ENCODE measurements around the gene SKI. TPM values are rescaled to one million over a fixed set of nuclear protein-coding genes. Genes with fewer than 3 reads are reported as not detected.

Gene SKI
- total and polyA plus RNA-seq, 10 of the 15 experiments (the other 5 are each of a cell fraction or from before 2014, with no cell fraction given): 0.03 to 14.9 (median 0.96) TPM

DNA sequence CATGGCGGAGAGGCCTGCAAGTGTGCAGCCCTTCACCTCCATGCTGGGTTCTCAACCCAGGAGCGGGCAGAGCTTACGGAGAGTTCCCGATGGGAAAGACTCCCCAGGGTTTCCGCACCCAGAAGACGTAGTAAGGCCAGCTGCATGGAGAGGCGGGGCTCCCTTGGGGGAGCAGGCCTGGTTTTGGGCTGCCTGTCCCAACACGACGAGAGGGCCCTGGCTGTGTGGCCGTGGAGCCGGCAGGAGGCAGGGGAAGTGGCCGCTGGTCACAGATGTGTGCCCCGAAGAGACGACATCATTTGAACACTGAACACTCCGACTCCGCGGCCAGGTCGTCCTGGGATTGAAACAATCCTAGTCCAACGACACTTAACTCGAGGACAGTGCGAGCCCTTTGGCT is 106.2 kb downstream of the SKI start (continued):
- TF ChIP-seq, protein P1, sequence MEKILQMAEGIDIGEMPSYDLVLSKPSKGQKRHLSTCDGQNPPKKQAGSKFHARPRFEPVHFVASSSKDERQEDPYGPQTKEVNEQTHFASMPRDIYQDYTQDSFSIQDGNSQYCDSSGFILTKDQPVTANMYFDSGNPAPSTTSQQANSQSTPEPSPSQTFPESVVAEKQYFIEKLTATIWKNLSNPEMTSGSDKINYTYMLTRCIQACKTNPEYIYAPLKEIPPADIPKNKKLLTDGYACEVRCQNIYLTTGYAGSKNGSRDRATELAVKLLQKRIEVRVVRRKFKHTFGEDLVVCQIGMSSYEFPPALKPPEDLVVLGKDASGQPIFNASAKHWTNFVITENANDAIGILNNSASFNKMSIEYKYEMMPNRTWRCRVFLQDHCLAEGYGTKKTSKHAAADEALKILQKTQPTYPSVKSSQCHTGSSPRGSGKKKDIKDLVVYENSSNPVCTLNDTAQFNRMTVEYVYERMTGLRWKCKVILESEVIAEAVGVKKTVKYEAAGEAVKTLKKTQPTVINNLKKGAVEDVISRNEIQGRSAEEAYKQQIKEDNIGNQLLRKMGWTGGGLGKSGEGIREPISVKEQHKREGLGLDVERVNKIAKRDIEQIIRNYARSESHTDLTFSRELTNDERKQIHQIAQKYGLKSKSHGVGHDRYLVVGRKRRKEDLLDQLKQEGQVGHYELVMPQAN (conservative IDR thresholded peaks at IDR 0.05): no peak
- TF ChIP-seq FOXM1 (IDR thresholded peaks at IDR 0.05; ENCODE audit: low read depth, low read length): no peak
- no peak for TF ChIP-seq ZBTB33 (IDR thresholded peaks at IDR 0.05)
- TF ChIP-seq, protein P2, sequence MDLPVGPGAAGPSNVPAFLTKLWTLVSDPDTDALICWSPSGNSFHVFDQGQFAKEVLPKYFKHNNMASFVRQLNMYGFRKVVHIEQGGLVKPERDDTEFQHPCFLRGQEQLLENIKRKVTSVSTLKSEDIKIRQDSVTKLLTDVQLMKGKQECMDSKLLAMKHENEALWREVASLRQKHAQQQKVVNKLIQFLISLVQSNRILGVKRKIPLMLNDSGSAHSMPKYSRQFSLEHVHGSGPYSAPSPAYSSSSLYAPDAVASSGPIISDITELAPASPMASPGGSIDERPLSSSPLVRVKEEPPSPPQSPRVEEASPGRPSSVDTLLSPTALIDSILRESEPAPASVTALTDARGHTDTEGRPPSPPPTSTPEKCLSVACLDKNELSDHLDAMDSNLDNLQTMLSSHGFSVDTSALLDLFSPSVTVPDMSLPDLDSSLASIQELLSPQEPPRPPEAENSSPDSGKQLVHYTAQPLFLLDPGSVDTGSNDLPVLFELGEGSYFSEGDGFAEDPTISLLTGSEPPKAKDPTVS (IDR thresholded peaks at IDR 0.05; ENCODE audit: low read depth, low read length): no peak
- no peak for TF ChIP-seq RUNX3 (IDR thresholded peaks at IDR 0.05; ENCODE audit: low read length)
- no peak for TF ChIP-seq ZNF217 (IDR thresholded peaks at IDR 0.05)
- no peak for TF ChIP-seq PAX5 (IDR thresholded peaks at IDR 0.05; ENCODE audit: borderline replicate concordance, low read depth, low read length)
- no peak for TF ChIP-seq POLR2AphosphoS5 (IDR thresholded peaks at IDR 0.05; ENCODE audit: low read length)
- no peak for TF ChIP-seq ZNF207 (IDR thresholded peaks at IDR 0.05; ENCODE audit: borderline replicate concordance)
- TF ChIP-seq USF2 (IDR thresholded peaks at IDR 0.05; ENCODE audit: borderline replicate concordance, low read depth, low read length): no peak
- no peak for TF ChIP-seq ESRRA (IDR thresholded peaks at IDR 0.05; ENCODE audit: low read length)
